NCI-H1694 (cell line): ENCODE measurements around the gene CYP11A1.

ENCODE experiments used
- DNase-seq: peaks from one replicate; lab custom pipeline; 2025; lab: John Stamatoyannopoulos, UW

Gene CYP11A1

DNA sequence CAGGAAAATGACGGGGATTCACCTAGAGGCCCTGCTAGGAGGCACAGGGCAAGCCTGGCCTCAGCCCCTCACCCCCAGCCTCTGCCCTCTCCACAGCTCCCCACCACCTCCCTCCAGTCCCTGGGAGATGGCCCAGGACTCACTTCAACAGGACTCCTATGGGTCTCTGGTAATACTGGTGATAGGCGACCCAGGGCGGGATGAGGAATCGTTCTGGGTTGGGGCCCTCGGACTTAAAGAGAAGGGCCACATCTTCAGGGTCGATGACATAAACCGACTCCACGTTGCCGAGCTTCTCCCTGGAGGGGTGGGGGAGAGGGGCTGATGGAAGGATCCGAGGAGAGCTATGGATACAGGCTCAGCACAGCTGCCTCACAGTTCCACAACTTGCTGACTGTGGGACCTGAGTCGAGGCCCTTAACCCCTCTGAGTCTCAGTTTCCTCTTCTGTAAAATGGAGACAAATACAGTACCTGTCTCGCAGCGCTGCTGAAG, 19.6 kb downstream of the CYP11A1 start:
- DNase-seq: no peak

DNA sequence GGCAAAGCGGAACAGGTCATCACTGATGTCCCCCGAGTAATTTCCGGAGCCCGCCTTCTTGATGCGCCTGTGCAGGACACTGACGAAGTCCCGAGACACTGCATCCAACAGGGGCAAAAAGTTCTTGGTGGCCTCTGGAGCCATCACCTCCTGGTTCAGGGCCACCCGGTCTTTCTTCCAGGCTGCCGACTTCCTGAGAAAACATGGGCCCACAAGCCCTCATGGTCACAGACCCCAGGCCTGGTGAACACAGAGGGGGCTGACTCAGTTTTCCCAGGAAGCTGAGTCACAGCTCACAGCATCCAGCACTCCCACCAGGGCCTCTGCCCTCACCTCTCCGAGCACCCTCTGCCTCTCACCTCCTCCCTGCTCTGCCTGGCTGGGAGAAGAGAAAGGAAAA, 22.4 kb downstream of the CYP11A1 start:
- no peak for DNase-seq

DNA sequence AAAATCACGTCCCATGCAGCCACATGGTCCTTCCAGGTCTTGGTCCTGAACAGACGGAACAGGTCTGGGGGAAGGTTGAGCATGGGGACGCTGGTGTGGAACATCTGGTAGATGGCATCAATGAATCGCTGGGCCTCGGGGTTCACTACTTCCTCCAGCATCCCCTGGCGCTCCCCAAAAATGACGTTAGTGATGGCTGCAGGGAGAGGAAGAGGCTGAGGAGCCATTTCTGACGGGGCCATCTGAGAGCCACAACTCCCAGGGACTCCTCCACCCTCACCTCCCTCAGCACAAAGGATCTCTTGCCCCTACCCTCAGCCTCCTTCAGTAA, 23.7 kb downstream of the CYP11A1 start:
- no peak for DNase-seq

DNA sequence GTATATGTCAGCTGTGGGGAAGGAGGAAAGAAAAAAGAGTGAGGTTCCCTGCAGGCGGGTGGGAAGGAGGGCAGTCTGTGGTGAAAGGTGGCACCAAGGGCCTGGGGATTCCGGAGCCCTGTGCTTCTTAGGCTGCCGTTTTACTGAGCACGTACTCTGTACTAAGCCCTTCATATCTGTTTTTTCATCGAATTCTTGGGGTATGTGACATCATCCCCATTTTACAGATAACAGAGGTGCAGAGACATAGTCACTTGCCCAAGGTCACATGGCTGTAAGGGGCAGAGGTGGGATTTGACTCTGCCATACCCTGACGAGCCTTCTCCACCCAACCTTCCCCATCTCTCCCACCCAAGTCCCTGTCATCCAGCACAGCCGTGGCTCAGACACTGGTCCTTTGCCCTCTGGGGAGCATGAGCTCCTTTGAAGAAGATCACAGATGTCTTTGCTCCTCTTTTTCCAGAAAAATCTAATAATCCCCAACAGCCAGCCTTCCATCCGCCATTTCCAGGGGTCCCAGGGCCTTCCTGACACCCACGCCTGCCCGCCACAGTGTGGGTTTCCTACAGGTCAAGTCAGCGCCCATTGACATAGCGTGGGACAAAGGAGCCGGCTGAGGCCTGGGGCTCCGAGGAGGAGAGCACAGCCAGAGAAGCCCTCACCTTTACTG, 24.2 kb downstream of the CYP11A1 start:
- no peak for DNase-seq

DNA sequence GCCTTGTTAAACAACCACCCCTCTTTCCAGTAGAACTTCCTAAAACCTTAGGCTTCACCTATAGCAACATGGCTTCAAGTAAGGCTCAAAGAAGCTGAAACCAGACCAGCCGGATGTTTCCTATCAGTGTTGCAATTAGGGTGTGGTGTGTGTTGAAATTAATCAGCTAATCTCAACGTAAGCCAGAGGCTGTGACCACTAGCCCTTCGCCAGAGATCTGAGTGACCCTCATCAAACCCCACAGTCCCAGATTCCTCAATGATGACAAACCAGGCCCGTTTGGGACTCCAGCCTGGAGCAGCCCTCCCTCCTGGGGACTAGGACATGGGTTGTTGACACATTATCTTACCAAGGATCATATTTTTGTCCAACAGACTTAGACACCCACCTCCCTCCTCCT, 27.3 kb downstream of the CYP11A1 start:
- DNase-seq: no peak

DNA sequence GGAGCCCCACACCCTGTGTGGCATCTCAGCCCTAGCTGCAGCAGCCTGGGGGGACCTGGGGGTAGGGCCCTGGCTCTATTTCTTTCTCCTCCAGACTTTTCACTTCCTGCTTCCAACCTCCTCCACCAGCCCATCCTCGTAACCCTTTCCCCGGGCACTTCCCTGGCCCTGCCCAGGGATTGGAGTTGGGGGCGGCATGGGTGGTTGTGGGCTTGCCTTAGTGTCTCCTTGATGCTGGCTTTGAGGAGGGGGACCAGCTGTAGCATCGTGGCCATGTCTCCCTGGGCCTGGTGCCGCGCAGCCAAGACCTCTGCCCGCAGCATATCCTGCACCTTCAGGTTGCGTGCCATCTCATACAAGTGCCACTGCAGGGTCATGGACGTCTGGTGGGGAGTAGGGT, 28.1 kb downstream of the CYP11A1 start:
- no peak for DNase-seq

DNA sequence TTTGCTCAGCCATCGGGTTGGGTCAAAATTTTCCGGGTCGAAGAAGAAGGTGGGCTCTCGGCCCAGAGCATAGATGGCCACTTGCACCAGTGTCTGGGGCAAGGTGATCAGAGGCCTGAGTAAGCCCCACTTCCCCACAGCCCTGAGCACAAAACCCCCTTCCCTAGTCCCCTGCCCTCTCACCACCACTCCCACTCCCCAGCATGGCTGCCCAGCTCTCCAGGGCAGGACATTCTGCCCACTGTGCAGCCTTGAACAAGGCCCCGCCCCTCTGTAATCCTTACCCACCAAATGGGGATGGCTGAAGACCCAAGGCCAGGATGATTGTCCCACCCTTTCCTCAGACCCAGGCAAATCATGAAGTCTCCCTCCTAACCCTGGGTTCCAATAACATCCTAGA, 28.8 kb downstream of the CYP11A1 start:
- no peak for DNase-seq

DNA sequence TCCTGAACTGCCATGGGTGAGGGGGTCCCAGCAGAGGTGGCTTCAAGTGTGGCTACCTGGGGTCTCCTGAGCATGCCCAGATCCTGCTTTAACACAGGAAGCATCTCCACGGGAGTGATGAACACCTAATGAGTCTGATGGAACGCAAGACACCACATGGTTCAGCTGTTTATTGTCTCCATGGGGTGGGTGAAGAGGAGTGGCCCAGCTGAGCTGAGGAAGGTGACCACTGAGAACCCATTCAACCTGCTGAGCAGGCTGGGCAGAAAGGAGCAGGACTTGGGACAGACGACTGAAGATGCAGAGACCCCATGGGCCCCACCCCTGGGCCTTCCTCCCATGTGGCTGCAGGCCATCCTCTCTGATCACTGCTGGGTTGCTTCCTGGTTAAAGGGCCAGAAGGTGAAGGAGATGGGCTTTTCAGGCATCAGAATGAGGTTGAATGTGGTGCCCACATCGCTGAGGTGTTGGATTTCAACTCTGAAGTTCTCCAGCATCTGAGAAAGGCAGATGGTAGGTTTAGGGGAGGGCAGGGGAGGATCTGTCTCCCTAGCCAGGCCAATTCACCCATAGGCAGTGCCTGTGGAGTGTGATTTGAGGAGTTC, 29.7 kb downstream of the CYP11A1 start:
- no peak for DNase-seq

DNA sequence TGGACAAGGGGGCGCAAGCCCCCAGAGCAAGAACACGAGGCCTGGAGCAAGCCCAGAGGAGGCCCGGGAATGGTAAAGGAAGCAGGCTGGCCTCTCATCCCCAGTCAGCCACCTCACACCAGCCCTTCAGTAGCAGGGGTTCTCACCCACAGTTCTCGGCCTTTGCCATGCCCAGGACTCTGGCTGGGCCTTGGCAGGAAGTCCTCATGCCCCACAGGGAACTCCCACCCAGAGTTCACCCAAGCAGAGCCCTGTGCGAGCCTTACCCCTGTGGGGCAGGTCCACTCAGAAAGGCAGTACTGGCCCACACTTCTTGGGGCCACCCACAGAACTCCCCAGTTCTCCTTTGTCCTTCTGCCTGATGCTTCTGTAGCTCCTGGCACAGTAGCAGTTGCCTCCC, 30.3 kb downstream of the CYP11A1 start:
- DNase-seq: no peak

DNA sequence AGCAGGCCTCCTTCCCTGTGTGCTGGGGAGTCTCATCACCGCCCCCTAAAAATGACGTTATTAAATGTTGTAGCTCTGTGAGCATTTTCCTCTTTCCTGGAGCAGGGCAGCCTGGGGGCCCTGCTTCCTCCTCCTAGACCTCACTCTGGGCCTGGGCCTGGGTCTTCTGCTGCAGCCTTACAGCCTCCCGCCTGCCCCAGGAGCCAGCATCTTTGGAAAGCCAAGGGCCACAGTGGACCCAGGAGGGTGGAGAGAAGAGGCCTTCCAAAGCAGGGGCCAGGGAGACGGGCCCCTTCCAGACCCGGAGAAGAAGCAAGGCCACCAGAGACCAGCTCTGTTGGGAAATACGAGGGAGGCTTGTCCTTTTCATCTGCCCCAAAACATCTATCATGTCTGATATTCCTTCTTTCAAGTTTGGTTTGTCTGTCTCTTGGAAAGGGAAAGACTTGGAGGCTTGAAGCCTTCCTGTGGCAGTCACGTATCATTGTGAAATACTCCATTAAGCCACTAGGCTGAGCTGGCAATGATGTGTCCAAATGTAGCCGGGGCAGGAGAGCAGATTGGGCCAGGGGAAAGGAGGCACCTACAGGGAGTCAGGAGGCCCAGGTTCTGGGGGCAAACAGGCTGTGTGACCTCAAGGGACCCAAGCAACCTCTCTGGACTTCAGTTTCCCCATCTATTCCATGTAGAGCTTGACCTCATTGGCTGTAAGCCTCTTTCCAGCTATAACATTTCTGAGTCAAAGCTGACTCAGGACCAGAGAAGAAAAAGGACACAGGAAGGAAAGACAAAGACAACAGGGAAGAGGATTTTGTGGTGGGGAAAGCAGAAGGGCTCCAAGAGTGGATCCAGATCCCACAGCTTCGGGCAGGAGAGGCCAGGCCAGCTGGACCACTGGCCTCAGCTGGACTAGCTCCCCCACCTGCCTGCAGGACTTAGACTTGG, 31.1 kb downstream of the CYP11A1 start:
- DNase-seq: no peak

DNA sequence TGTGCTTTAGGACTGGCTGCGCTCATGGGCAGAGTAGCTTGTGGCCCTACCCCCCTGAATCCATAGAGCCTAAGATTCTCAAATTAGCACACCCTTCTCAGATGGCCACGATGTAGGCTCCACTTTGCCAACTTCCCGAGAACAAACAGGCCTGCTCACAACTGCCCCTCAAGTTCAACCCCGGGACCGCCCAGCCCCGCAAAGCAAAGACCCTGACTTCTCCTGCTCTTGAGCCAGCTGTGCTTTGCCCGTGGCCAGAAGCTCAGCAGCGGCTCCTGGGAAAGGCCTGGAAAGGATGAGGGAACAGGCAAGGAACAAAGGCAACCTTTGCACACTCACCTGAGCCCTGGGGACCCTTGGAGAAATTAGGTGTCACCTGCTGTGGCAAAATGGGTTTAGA, 32.0 kb downstream of the CYP11A1 start:
- DNase-seq: no peak

DNA sequence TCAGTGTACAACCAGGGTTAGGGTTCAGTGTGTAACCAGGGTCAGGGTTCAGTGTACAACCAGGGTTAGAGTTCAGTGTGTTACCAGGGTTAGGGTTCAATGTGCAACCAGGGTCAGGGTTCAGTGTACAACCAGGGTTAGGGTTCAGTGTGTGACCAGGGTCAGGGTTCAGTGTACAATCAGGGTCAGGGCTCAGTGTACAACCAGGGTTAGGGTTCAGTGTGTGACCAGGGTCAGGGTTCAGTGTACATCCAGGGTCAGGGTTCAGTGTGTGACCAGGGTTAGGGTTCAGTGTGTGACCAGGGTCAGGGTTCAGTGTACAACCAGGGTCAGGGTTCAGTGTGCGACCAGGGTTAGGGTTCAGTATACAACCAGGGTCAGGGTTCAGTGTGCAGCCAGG, 33.3 kb downstream of the CYP11A1 start:
- DNase-seq: no peak

DNA sequence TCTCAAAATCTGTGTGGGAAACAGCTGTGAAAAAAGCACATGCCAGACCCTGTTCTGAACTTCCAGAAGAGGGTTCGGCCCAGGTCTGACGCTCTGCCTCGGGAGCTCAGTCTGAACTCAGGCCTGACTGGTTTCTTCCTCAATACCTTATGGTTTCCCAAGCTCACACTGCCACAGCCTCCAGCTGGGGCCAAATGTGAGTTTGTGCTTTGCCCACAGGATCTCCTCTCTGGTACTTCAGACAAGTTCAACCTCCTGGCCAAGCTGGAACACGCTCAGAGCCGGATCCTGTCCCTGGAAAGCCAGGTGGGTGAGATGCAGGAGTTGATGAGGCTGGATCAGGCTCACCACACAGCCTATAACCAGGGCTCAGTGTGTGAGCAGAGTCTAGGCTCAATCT, 33.8 kb downstream of the CYP11A1 start:
- DNase-seq: no peak

DNA sequence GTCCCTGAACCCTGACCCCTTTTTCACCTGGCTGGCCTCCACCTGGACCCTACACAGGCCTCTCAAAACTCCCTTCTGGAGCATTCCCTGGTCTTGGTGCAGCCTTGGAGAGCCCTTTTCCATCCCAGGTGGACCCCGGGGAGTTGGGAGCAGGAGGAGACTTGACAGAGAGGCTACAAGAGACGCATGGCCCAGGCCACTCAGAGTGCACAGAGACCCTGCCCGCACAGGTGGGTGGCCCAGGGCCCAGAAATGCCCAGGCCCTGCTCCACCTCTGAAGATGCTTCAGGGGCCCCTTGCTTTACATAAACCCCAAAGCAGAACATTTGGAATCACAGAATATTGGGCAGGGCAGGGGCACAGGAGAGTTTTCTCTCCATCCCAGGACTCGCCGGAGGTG, 34.4 kb downstream of the CYP11A1 start:
- DNase-seq: no peak

DNA sequence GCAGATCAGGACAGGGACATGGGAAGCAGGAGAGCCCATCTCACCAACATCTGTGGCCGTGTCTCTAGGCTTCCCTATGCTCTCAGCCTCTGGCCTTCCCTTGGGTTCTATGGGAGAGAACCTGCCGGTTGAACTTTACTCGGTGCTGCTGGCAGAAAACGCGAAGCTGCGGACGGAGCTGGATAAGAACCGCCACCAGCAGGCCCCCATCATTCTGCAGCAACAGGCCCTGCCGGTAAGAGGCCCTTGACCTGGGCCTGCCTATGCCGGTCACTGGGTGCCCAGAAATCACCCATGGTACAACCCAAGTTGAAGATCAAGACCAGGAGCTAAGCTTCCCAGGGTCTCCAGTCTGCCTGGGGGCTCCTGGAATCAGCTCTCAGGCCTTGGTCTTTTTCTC, 34.8 kb downstream of the CYP11A1 start:
- DNase-seq: no peak

DNA sequence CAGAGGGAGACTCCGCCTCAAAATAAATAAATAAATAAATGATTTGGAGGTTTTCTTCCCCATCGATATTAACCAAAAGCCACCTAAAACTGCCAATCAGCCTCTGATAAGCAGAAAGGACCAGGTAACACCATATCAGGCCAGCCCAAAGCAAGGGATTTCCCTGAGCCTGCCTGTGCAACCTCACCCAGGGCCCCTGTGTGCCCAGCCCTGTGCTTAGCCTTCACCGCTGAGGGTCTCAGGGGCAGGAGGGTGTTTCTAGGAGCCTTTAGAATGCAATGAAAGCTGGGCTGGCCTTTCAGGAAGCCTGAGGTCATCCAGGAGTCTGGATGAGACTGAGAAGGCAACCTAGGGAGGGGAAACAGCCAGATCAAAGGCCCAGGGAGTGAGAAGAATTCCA, 35.4 kb downstream of the CYP11A1 start:
- DNase-seq: no peak

DNA sequence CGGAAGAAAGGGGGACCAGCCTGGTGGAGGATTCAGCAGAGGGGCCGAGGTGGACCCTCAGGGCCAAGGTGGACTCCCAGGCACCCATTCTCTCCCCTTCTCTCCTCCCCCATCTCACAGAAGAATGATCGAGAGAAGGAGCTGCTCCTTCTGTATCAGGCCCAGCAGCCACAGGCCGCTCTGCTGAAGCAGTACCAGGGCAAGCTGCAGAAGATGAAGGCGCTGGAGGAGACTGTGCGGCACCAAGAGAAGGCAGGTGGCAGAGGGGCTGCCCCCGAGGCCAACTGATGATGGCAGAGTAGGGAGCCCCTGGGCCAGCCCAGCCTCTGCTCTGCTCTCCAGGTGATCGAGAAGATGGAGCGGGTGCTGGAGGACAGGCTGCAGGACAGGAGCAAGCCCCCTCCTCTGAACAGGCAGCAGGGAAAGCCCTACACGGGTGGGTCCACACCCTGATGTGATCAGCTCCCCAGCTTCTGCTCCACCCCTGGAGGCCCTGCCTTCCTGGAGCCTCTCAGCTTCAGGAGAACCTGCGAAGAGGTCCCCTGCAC, 36.5 kb downstream of the CYP11A1 start:
- no peak for DNase-seq

DNA sequence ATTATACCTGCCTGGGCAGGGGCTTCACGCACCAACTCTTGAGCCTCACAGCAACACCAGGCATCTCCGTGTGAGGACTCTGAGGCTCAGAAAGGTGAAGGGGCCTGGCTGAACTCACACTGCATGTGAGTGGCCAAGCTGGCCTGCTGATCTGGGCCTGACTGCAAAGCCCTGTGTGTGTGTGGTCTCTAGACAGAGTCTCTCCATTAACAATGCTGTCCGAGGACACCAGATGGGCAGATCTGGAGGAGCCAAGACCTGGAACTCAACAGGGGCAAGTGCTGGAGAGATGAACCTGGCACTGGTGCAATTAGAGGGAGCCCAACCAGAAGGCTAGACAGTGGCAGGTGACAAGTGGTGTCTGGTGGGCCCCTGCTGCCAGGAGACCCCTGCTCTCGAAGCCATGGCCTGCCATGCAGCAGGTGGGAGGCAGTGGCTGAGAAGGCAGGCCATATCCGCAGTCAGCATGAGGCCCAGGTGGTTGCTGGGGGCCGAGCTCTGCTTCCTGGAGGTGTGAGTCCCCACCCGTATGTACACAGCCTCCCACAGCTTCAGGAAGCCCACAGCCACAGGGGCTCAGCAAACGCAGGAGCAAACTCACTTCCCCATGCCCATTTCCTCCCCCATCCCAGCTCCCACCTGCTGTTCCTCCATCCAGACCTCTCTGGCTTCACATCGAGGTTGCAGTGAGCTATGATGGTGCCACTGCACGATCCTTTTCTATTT, 39.0 kb downstream of the CYP11A1 start:
- no peak for DNase-seq

DNA sequence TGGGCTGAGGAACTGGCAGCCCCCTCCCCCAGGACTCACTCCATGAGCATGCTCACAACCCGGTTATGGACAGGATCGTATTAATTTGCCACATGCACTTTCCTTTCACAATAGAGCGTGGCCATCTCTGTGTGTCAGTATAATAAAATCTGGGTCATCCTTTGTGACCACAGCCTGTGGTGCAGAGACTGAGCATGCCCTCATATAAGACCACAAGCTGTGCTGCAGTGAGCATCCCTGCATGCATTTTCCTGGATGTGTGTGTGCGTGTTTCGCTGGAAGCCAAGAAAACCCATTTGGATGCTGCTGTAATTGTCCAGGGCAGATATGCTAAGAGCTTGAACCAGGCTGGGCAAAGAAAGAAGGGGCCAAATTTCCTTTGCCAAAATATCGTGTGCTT, 39.7 kb downstream of the CYP11A1 start:
- no peak for DNase-seq

DNA sequence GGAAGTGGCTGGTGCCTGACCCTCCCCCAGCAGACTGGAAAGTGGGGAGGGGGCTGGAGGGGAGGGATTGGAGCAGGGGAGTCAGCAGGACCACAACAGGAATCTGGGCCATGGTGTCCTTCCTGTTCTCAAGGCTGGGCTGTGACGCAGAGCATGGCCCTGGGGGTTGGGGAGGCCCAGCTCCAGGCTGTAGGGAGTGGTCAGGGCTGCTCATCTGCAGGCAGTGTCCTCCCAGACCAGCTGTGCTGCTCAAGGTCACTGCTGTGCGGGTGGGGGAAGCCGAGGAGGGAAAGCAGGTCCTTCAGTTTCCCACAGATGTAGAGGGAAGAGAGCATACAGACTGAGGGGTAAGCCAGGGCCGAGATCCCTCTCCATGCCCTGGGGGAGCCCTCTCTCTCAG, 40.7 kb downstream of the CYP11A1 start:
- no peak for DNase-seq

DNA sequence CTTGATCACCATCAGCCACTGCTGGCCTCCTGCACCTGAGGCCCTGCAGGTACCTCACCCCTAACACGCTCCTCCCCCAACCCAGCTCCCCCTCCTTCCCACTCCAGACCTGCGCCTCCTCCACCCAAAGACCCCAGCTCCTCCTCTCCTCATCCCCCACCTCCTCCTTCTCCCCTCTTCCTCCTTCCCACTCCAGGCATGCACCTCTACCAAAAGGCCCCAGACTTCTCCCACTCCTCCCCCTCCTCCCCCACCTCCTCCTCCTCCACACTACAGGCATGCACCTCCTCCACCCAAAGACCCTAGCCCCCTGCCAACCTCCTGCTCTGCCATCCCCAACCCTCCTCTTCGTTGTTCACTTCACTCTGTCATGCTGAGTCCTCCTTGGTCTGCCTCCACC, 42.7 kb downstream of the CYP11A1 start:
- DNase-seq: no peak

DNA sequence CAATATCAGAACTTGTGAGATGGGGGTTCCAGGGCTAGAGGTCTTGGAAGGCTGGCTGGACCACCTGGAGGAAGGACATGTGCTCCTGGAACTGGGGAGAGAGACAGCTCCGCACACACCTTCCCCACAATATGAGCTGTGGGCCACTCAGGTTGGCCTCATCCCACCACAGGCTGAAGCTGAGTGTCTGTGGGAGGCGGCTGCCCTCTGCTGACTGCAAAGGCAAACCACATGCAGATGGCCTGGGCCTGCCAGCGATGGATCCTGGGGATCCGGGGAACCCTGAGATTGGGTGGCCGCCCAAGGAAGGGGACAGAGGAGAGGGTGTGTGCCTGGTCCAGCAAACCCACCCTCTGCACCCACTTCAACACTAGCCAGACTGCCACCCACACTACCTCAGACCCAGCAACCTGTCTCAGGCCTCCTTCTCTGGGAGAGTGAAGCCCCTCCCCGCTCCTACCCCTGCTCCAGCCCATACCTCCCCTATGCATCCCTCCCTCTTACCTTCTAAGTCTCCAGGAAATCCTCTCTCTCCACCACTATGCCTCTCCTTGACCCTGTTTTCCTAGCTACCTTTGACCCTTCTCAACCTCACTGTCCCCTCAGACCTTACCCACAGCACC, 44.8 kb downstream of the CYP11A1 start:
- DNase-seq: peak; percentile 69
